GM23338 (cell line): Measurements from ENCODE around the gene PRKAA2. TPM values are rescaled to one million over a fixed set of nuclear protein-coding genes. Genes with fewer than 3 reads are reported as not detected.

ENCODE experiments used
- ATAC-seq: fragments of 200-7000 bp; cut with Tn5 transposase; 3 replicates; pipeline ENCODE4 v1.9.1; 2020
- DNase-seq: peaks from one replicate; pipeline ENCODE4 v3.0.0-alpha.2; 2015; ENCODE audit warnings: low spot score
- H2AFZ ChIP-seq: fragments of 200-600 bp; sonication (generic); 2 replicates; pipeline ENCODE4 v1.8.0; 2016; ENCODE audit warnings: antibody characterized with exemption, mild to moderate bottlenecking, moderate library complexity
- H3F3A ChIP-seq: fragments of 200-600 bp; sonication (generic); replicated peaks from 2 replicates; pipeline ENCODE4 v1.8.0; 2017; ENCODE audit warnings: antibody characterized with exemption, mixed run types, low read depth
- H3K27ac ChIP-seq: fragments of 200-600 bp; sonication (generic); 2 replicates; pipeline ENCODE4 v1.6.1; 2016; ENCODE audit warnings: low read depth
- H3K27me3 ChIP-seq: fragments of 200-600 bp; sonication (generic); 2 replicates; pipeline ENCODE4 v1.8.0; 2016; ENCODE audit warnings: mild to moderate bottlenecking, mixed run types, moderate library complexity; ENCODE audit not compliant: insufficient read depth
- H3K36me3 ChIP-seq: fragments of 200-600 bp; sonication (generic); 2 replicates; pipeline ENCODE4 v1.8.0; 2016; ENCODE audit warnings: mild to moderate bottlenecking; ENCODE audit not compliant: insufficient read depth
- H3K4me1 ChIP-seq: fragments of 200-600 bp; sonication (generic); 2 replicates; pipeline ENCODE4 v1.8.0; 2016; ENCODE audit warnings: mild to moderate bottlenecking, moderate library complexity; ENCODE audit not compliant: insufficient read depth
- H3K4me2 ChIP-seq: fragments of 200-600 bp; sonication (generic); 2 replicates; pipeline ENCODE4 v1.7.1; 2017; ENCODE audit warnings: mixed run types
- H3K4me3 ChIP-seq: fragments of 200-600 bp; sonication (generic); 2 replicates; pipeline ENCODE4 v1.6.1; 2016; ENCODE audit warnings: mixed run types
- H3K79me2 ChIP-seq: fragments of 200-600 bp; sonication (generic); replicated peaks from 2 replicates; pipeline ENCODE4 v1.8.0; 2017; ENCODE audit warnings: mild to moderate bottlenecking; ENCODE audit not compliant: insufficient read depth
- H3K9me2 ChIP-seq: fragments of 200-600 bp; sonication (generic); 2 replicates; pipeline ENCODE4 v1.8.0; 2017; ENCODE audit not compliant: insufficient read depth
- H4K20me1 ChIP-seq: fragments of 200-600 bp; sonication (generic); replicated peaks from 2 replicates; pipeline ENCODE4 v1.8.0; 2017; ENCODE audit warnings: mild to moderate bottlenecking; ENCODE audit not compliant: insufficient read depth
- H3K27ac Mint-ChIP-seq: 2 replicates; pipeline ENCODE4 v1.8.0; 2020; ENCODE audit warnings: inconsistent platforms, mild to moderate bottlenecking, moderate library complexity, mixed read lengths
- H3K27me3 Mint-ChIP-seq: 3 replicates; pipeline ENCODE4 v1.8.0; 2022; ENCODE audit warnings: low read depth, mild to moderate bottlenecking, moderate library complexity, mixed read lengths, inconsistent platforms; ENCODE audit not compliant: insufficient read depth, poor library complexity
- H3K36me3 Mint-ChIP-seq: 3 replicates; pipeline ENCODE4 v1.8.0; 2021; ENCODE audit warnings: low read depth, mild to moderate bottlenecking, inconsistent platforms, moderate library complexity, mixed read lengths
- H3K4me1 Mint-ChIP-seq: 3 replicates; pipeline ENCODE4 v1.8.0; 2020; ENCODE audit warnings: mild to moderate bottlenecking, inconsistent platforms, mixed read lengths
- H3K4me3 Mint-ChIP-seq: 3 replicates; pipeline ENCODE4 v1.8.0; 2021; ENCODE audit warnings: moderate library complexity, mild to moderate bottlenecking, inconsistent platforms, mixed read lengths
- H3K9me3 Mint-ChIP-seq: 3 replicates; pipeline ENCODE4 v1.8.0; 2020; ENCODE audit warnings: moderate library complexity, mild to moderate bottlenecking, inconsistent platforms, mixed read lengths
- CREB1 ChIP-seq: fragments of 250-450 bp; sonication (Bioruptor Pico); IDR thresholded peaks from 2 replicates; pipeline ENCODE4 v1.5.0; 2020; ENCODE audit warnings: low read depth, mild to moderate bottlenecking, moderate library complexity
- ETS1 ChIP-seq: IDR thresholded peaks from 2 replicates; pipeline ENCODE4 v1.6.1; 2016; ENCODE audit warnings: antibody characterized with exemption
- EZH2 ChIP-seq: fragments of 200-600 bp; sonication (generic); IDR thresholded peaks from one replicate; pipeline ENCODE4 v1.8.0; 2017; ENCODE audit warnings: antibody characterized with exemption, mild to moderate bottlenecking, low read depth; ENCODE audit not compliant: unreplicated experiment
- EZH2phosphoT487 ChIP-seq: fragments of 200-600 bp; sonication (generic); IDR thresholded peaks from one replicate; pipeline ENCODE4 v1.8.1; 2018; ENCODE audit warnings: antibody characterized with exemption; ENCODE audit not compliant: unreplicated experiment
- JUNB ChIP-seq: IDR thresholded peaks from one replicate; pipeline ENCODE4 v1.6.1; 2016; ENCODE audit warnings: antibody characterized with exemption; ENCODE audit not compliant: unreplicated experiment
- NANOG ChIP-seq: IDR thresholded peaks from 2 replicates; pipeline ENCODE4 v1.6.1; 2016; ENCODE audit warnings: antibody characterized with exemption, borderline replicate concordance
- POLR2AphosphoS5 ChIP-seq: IDR thresholded peaks from 2 replicates; pipeline ENCODE4 v1.6.1; 2016; ENCODE audit warnings: antibody characterized with exemption, low read depth
- REST ChIP-seq: IDR thresholded peaks from one replicate; pipeline ENCODE4 v1.6.1; 2018; ENCODE audit warnings: antibody characterized with exemption; ENCODE audit not compliant: unreplicated experiment
- STAT1 ChIP-seq: IDR thresholded peaks from one replicate; pipeline ENCODE4 v1.6.1; 2016; ENCODE audit warnings: antibody characterized with exemption; ENCODE audit not compliant: unreplicated experiment
- ZNF114 ChIP-seq: fragments of 250-450 bp; sonication (Bioruptor Pico); IDR thresholded peaks from 2 replicates; pipeline ENCODE4 v1.5.0; 2020; ENCODE audit warnings: mild to moderate bottlenecking, moderate library complexity
- ZNF331 ChIP-seq: fragments of 250-450 bp; sonication (Bioruptor Pico); IDR thresholded peaks from 2 replicates; pipeline ENCODE4 v1.5.0; 2020; ENCODE audit warnings: low read depth, mild to moderate bottlenecking, moderate library complexity
- polyA plus RNA-seq: library from polyadenylated mRNA; unstranded; fragments of >200 nt; fragmentation: Nextera tagmentation; extraction: Ambion mirVana; gene quantifications from 2 replicates; pipeline ENCODE4 v1.2.1, GENCODE V29; 2016
- total RNA-seq: library from RNA; depleted of rRNA; stranded (reverse); fragments of >200 nt; shearing (Covaris generic); gene quantifications from 2 replicates; pipeline ENCODE4 v1.2.3, GENCODE V29; 2014
- TF ChIP-seq, protein P1 (sequence below), 2 experiments: fragments of 200-600 bp in 1 of 2; sonication (generic) in 1 of 2; conservative IDR thresholded peaks; 2 replicates each; pipeline versions ENCODE4 v1.5.1 to v1.6.1; 2016 to 2017; ENCODE audit warnings: antibody characterized with exemption in 2 of 2, low read depth in 2 of 2, mild to moderate bottlenecking in 2 of 2, moderate library complexity in 1 of 2
- TF ChIP-seq, protein P2 (sequence below): fragments of 250-450 bp; sonication (Bioruptor Pico); IDR thresholded peaks from 2 replicates; pipeline ENCODE4 v1.5.0; 2020; ENCODE audit warnings: mild to moderate bottlenecking, moderate library complexity

The PRKAA2 gene
- total and polyA plus RNA-seq, 2 experiments from 2014 or later: 3.0 to 8.7 TPM

DNA sequence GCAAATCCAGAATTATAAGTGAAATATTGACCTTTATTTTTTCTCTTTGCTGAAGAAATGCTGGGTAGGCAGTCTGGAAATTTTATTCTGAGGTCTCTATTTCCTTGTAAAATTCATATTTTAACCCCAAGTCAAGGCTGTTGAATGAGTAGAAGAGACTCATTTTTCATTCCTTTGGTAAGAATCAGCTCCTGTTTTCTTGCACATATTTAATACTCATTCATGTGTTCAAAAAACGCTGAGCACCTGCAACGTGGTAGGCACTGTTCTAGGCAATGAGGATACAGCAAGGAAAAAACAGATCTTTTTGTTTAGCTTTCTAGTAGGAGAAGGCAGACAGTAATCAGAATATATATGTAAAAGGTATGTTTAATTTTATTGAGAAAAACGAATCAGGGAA, 1.5 kb downstream of the PRKAA2 start (continued):
- TF ChIP-seq CREB1 (CRISPR knock-in tag) (no peak), EZH2phosphoT487 (no peak)

- DNase-seq: no peak
- Histone ChIP-seq H2AFZ (no peak overlapping the region), H3K27ac (no peak overlapping the region), H3K4me3 (no peak overlapping the region), H3K4me2 (no peak overlapping the region), H4K20me1 (no peaks in the 10 kb centered on the region), H3K9me2 (no peaks in the 10 kb centered on the region), H3K27me3 (peaks cover 41% of the 10 kb centered on the region), H3F3A (peaks cover 7% of the 10 kb centered on the region; the same call in 1 of the 2 replicates), H3K36me3 (no peaks in the 10 kb centered on the region), H3K4me1 (peaks cover 7% of the 10 kb centered on the region), H3K79me2 (peaks cover 34% of the 10 kb centered on the region; the same call in 1 of the 2 replicates)
- no peak for ATAC-seq
- TF ChIP-seq EZH2 (no peak), REST (no peak), EZH2phosphoT487 (no peak), STAT1 (no peak), ZNF114 (no peak), JUNB (no peak), NANOG (no peak), POLR2AphosphoS5 (no peak), ZNF331 (CRISPR knock-in tag) (no peak), CREB1 (CRISPR knock-in tag) (no peak), ETS1 (no peak)
- TF ChIP-seq, protein P1, sequence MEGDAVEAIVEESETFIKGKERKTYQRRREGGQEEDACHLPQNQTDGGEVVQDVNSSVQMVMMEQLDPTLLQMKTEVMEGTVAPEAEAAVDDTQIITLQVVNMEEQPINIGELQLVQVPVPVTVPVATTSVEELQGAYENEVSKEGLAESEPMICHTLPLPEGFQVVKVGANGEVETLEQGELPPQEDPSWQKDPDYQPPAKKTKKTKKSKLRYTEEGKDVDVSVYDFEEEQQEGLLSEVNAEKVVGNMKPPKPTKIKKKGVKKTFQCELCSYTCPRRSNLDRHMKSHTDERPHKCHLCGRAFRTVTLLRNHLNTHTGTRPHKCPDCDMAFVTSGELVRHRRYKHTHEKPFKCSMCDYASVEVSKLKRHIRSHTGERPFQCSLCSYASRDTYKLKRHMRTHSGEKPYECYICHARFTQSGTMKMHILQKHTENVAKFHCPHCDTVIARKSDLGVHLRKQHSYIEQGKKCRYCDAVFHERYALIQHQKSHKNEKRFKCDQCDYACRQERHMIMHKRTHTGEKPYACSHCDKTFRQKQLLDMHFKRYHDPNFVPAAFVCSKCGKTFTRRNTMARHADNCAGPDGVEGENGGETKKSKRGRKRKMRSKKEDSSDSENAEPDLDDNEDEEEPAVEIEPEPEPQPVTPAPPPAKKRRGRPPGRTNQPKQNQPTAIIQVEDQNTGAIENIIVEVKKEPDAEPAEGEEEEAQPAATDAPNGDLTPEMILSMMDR (conservative IDR thresholded peaks at IDR 0.05; ENCODE audit: low read depth in 2 of 2): no peak
- TF ChIP-seq, protein P2, sequence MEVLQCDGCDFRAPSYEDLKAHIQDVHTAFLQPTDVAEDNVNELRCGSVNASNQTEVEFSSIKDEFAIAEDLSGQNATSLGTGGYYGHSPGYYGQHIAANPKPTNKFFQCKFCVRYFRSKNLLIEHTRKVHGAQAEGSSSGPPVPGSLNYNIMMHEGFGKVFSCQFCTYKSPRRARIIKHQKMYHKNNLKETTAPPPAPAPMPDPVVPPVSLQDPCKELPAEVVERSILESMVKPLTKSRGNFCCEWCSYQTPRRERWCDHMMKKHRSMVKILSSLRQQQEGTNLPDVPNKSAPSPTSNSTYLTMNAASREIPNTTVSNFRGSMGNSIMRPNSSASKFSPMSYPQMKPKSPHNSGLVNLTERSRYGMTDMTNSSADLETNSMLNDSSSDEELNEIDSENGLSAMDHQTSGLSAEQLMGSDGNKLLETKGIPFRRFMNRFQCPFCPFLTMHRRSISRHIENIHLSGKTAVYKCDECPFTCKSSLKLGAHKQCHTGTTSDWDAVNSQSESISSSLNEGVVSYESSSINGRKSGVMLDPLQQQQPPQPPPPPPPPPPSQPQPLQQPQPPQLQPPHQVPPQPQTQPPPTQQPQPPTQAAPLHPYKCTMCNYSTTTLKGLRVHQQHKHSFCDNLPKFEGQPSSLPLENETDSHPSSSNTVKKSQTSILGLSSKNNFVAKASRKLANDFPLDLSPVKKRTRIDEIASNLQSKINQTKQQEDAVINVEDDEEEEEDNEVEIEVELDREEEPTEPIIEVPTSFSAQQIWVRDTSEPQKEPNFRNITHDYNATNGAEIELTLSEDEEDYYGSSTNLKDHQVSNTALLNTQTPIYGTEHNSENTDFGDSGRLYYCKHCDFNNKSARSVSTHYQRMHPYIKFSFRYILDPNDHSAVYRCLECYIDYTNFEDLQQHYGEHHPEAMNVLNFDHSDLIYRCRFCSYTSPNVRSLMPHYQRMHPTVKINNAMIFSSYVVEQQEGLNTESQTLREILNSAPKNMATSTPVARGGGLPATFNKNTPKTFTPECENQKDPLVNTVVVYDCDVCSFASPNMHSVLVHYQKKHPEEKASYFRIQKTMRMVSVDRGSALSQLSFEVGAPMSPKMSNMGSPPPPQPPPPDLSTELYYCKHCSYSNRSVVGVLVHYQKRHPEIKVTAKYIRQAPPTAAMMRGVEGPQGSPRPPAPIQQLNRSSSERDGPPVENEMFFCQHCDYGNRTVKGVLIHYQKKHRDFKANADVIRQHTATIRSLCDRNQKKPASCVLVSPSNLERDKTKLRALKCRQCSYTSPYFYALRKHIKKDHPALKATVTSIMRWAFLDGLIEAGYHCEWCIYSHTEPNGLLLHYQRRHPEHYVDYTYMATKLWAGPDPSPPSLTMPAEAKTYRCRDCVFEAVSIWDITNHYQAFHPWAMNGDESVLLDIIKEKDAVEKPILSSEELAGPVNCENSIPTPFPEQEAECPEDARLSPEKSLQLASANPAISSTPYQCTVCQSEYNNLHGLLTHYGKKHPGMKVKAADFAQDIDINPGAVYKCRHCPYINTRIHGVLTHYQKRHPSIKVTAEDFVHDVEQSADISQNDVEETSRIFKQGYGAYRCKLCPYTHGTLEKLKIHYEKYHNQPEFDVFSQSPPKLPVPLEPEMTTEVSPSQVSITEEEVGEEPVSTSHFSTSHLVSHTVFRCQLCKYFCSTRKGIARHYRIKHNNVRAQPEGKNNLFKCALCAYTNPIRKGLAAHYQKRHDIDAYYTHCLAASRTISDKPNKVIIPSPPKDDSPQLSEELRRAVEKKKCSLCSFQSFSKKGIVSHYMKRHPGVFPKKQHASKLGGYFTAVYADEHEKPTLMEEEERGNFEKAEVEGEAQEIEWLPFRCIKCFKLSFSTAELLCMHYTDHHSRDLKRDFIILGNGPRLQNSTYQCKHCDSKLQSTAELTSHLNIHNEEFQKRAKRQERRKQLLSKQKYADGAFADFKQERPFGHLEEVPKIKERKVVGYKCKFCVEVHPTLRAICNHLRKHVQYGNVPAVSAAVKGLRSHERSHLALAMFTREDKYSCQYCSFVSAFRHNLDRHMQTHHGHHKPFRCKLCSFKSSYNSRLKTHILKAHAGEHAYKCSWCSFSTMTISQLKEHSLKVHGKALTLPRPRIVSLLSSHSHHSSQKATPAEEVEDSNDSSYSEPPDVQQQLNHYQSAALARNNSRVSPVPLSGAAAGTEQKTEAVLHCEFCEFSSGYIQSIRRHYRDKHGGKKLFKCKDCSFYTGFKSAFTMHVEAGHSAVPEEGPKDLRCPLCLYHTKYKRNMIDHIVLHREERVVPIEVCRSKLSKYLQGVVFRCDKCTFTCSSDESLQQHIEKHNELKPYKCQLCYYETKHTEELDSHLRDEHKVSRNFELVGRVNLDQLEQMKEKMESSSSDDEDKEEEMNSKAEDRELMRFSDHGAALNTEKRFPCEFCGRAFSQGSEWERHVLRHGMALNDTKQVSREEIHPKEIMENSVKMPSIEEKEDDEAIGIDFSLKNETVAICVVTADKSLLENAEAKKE (CRISPR knock-in tag): no peak
- peaks cover 12% of the 10 kb centered on the region for H3K4me1 Mint-ChIP-seq
- H3K27ac Mint-ChIP-seq: no peak overlapping the region
- H3K36me3 Mint-ChIP-seq: no peaks in the 10 kb centered on the region
- no peaks in the 10 kb centered on the region; the same call in 2 of the 3 replicates for H3K9me3 Mint-ChIP-seq
- H3K4me3 Mint-ChIP-seq: no peak overlapping the region
- peaks cover 14% of the 10 kb centered on the region for H3K27me3 Mint-ChIP-seq
Measured at GRCh38 chr1:56647106-56647505, 2.0 kb downstream of the PRKAA2 start.
